Endothelial cell of umbilical vein (primary cell): ENCODE results near the gene CDK18. TPM values are rescaled to one million over a fixed set of nuclear protein-coding genes. Genes with fewer than 3 reads are reported as not detected.

Experiments
- BruUV-seq: library from RNA; stranded (reverse); fragments of 400-500 nt; replicated peaks from 2 replicates; lab custom pipeline; 2021; lab: Mats Ljungman, UMichigan
- CTCF ChIA-PET: fragments of 300-600, 350-600 bp; sonication (Branson Sonifier 250); formaldehyde crosslinking; loops from one replicate; lab custom pipeline; 2021; ENCODE audit warnings: antibody characterized with exemption, inconsistent platforms; lab: Charles Lee
- POLR2A ChIA-PET: fragments of 300-600, 350-600 bp; sonication (Branson Sonifier 250); formaldehyde crosslinking; loops from one replicate; lab custom pipeline; 2021; ENCODE audit warnings: antibody characterized with exemption, inconsistent platforms; lab: Charles Lee
- DNase-seq: peaks from one replicate; pipeline ENCODE4 v3.0.0-alpha.2; 2011; ENCODE audit warnings: low read depth, low spot score
- FAIRE-seq: peaks from 2 replicates; lab custom pipeline; 2011; peaks lifted over from hg19 to GRCh38; lab: Jason Lieb, UNC
- H2AFZ ChIP-seq: 2 replicates; pipeline ENCODE4 v1.6.0; 2012; ENCODE audit warnings: low read depth, low read length, control low read depth, inconsistent platforms
- H3K27ac ChIP-seq: 2 replicates; pipeline ENCODE4 v1.5.1; 2011; ENCODE audit warnings: low read depth, mild to moderate bottlenecking, control low read depth, low read length, moderate library complexity; ENCODE audit not compliant: insufficient read depth
- H3K27me3 ChIP-seq, 2 experiments: 2 replicates each; pipeline versions ENCODE4 v1.6.0 to v1.6.1; 2011; ENCODE audit warnings: low read length in 2 of 2, mixed read lengths in 1 of 2; ENCODE audit not compliant: control insufficient read depth in 2 of 2, insufficient read depth in 2 of 2
- H3K36me3 ChIP-seq, 2 experiments: 2 replicates in 1 of 2; 3 replicates in 1 of 2; pipeline ENCODE4 v1.5.1; 2011; ENCODE audit warnings: low read length in 2 of 2, mild to moderate bottlenecking in 1 of 2, moderate library complexity in 1 of 2; ENCODE audit not compliant: control insufficient read depth in 2 of 2, insufficient read depth in 2 of 2; ENCODE audit errors: extremely low read depth in 1 of 2
- H3K4me1 ChIP-seq: 3 replicates; pipeline ENCODE4 v1.5.1; 2011; ENCODE audit warnings: mild to moderate bottlenecking, low read length; ENCODE audit not compliant: control insufficient read depth, insufficient read depth; ENCODE audit errors: extremely low read depth
- H3K4me2 ChIP-seq: 2 replicates; pipeline ENCODE4 v1.6.1; 2011; ENCODE audit warnings: low read length, control low read depth, mixed read lengths; ENCODE audit not compliant: insufficient read depth
- H3K4me3 ChIP-seq, 3 experiments: fragments of 200-600 bp in 1 of 3; sonication (generic), shearing (Covaris generic) in 1 of 3; replicated peaks in 1 of 3; 2 replicates each; pipeline ENCODE4 v1.5.1; 2011 to 2016; ENCODE audit warnings: control low read depth in 3 of 3, low read length in 3 of 3, mild to moderate bottlenecking in 2 of 3, inconsistent platforms in 1 of 3, low read depth in 1 of 3, moderate library complexity in 1 of 3; ENCODE audit not compliant: insufficient read depth in 1 of 3
- H3K79me2 ChIP-seq: 2 replicates; pipeline ENCODE4 v1.6.0; 2012; ENCODE audit warnings: low read length, inconsistent platforms; ENCODE audit not compliant: control insufficient read depth, insufficient read depth
- H3K9ac ChIP-seq: replicated peaks from 2 replicates; pipeline ENCODE3; 2011; ENCODE audit warnings: low read length, control low read depth; ENCODE audit not compliant: insufficient read depth; ENCODE audit errors: extremely low read depth
- H3K9me1 ChIP-seq: replicated peaks from 3 replicates; pipeline ENCODE4 v1.6.0; 2011; ENCODE audit warnings: mild to moderate bottlenecking, low read length; ENCODE audit not compliant: control insufficient read depth, insufficient read depth; ENCODE audit errors: extremely low read depth
- H3K9me3 ChIP-seq: replicated peaks from 2 replicates; pipeline ENCODE4 v1.5.1; 2012; ENCODE audit warnings: low read length, inconsistent platforms; ENCODE audit not compliant: control insufficient read depth, insufficient read depth
- H4K20me1 ChIP-seq: replicated peaks from 2 replicates; pipeline ENCODE3; 2011; ENCODE audit warnings: mild to moderate bottlenecking, low read length; ENCODE audit not compliant: control insufficient read depth, insufficient read depth; ENCODE audit errors: extremely low read depth
- EZH2 ChIP-seq: IDR thresholded peaks from 2 replicates; pipeline ENCODE4 v1.6.1; 2012; ENCODE audit warnings: borderline replicate concordance, low read depth, mild to moderate bottlenecking, moderate library complexity, low read length, inconsistent platforms; ENCODE audit not compliant: severe bottlenecking
- FOS ChIP-seq: IDR thresholded peaks from 2 replicates; pipeline ENCODE4 v1.6.1; 2011; ENCODE audit warnings: mild to moderate bottlenecking, low read length, moderate library complexity, borderline replicate concordance; ENCODE audit not compliant: insufficient read depth
- GATA2 ChIP-seq: IDR thresholded peaks from 2 replicates; pipeline ENCODE4 v1.7.0; 2011; ENCODE audit warnings: low read depth, mild to moderate bottlenecking, moderate library complexity, mixed read lengths, low read length; ENCODE audit not compliant: insufficient read length, insufficient read depth
- JUN ChIP-seq: IDR thresholded peaks from 2 replicates; pipeline ENCODE4 v1.6.1; 2011; ENCODE audit warnings: borderline replicate concordance, low read depth; ENCODE audit not compliant: insufficient read length, insufficient read depth
- MYC ChIP-seq: IDR thresholded peaks from one replicate; pipeline ENCODE4 v1.6.1; 2011; ENCODE audit warnings: mild to moderate bottlenecking, low read depth, low read length
- POLR2A ChIP-seq: IDR thresholded peaks from 2 replicates; pipeline ENCODE4 v1.6.1; 2012; ENCODE audit warnings: low read depth, mild to moderate bottlenecking, control low read depth, low read length
- POLR2AphosphoS5 ChIP-seq: IDR thresholded peaks from 2 replicates; pipeline ENCODE4 v1.6.1; 2012; ENCODE audit warnings: low read depth, mild to moderate bottlenecking, control low read depth, low read length, moderate library complexity; ENCODE audit not compliant: insufficient read depth
- dilution Hi-C: fragments of 300-500 bp; cut with MboI; formaldehyde crosslinking; loops from one replicate; pipeline ENCODE4 v1.15.0; 2019; ENCODE audit warnings: low sequenced_read_pairs; ENCODE audit not compliant: extremely low pct_ligation_motif_present
- intact Hi-C: fragments of 100-400 bp; cut with micrococcal nuclease; formaldehyde crosslinking; loops from one replicate; pipeline ENCODE4 v1.10.0; 2022
- polyA plus RNA-seq, 4 experiments: library from polyadenylated mRNA; depleted of rRNA in 3 of 4; stranded (reverse) in 3 of 4; unstranded in 1 of 4; fragments of >200 nt; gene quantifications; 2 replicates each; pipeline versions ENCODE4 v1.2.1 to v1.2.3, GENCODE V29; 2011 to 2012; ENCODE audit warnings: missing spikeins in 1 of 4
- total RNA-seq: library from RNA; stranded (reverse); gene quantifications from 2 replicates; pipeline ENCODE4 v1.2.3, GENCODE V29; 2021
- TF ChIP-seq, protein P1 (sequence below): IDR thresholded peaks from 2 replicates; pipeline ENCODE4 v1.6.1; 2011; ENCODE audit not compliant: insufficient read depth, insufficient read length
- TF ChIP-seq, protein P2 (sequence below), 2 donors: IDR thresholded peaks; 1 replicate in 1 of 2; 2 replicates in 1 of 2; pipeline ENCODE4 v1.5.1; 2011; ENCODE audit warnings: low read length in 2 of 2, mild to moderate bottlenecking in 2 of 2, moderate library complexity in 2 of 2, control low read depth in 1 of 2, inconsistent platforms in 1 of 2, low read depth in 1 of 2; ENCODE audit not compliant: insufficient read depth in 1 of 2; ENCODE audit errors: extremely low read depth in 1 of 2

The CDK18 gene
- total and polyA plus RNA-seq, 2 donors (not counting 3 experiments of a cell fraction or from before 2014, with no cell fraction given), result 0.17 to 1.2 TPM

DNA sequence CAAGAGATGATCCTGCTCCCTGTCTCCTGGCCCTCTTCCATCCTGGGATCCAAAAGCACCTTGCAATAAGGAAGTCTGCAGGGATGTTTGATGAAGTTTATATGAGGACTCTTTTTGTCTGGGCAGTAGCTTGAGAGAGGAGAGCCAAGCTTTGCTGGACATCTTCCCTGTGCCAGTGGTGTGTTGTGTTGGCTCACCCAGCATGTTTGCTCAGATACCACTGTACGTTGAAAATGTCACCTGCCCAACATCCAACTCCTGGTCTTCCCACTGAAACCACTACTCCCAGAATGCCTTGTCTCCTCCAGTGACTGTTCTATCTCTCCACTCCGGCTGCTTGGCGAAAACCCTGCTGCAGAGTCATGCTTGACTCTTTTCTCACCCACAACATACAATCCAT is 12.8 kb downstream of the CDK18 start:
- Histone ChIP-seq H3K9me1 (no peaks in the 10 kb centered on the region), H3K79me2 (no peaks in the 10 kb centered on the region), H3K4me1 (no peaks in the 10 kb centered on the region), H3K9me3 (no peaks in the 10 kb centered on the region), H3K4me3 (no peak overlapping the region), H3K36me3 (no peaks in the 10 kb centered on the region), H3K27ac (no peak overlapping the region), H3K27me3 (peaks cover 0 to 4% of the 10 kb centered on the region in 2 experiments), H2AFZ (no peak overlapping the region), H4K20me1 (no peaks in the 10 kb centered on the region), H3K9ac (no peak overlapping the region), H3K4me2 (no peak overlapping the region)
- intact Hi-C loops (no loop called here), dilution Hi-C loops (no loop called here)
- TF ChIP-seq FOS (no peak), EZH2 (no peak), JUN (no peak), GATA2 (no peak), POLR2AphosphoS5 (no peak), POLR2A (no peak), MYC (no peak)
- TF ChIP-seq, protein P1, sequence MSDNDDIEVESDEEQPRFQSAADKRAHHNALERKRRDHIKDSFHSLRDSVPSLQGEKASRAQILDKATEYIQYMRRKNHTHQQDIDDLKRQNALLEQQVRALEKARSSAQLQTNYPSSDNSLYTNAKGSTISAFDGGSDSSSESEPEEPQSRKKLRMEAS, result no peak
- TF ChIP-seq, protein P2, sequence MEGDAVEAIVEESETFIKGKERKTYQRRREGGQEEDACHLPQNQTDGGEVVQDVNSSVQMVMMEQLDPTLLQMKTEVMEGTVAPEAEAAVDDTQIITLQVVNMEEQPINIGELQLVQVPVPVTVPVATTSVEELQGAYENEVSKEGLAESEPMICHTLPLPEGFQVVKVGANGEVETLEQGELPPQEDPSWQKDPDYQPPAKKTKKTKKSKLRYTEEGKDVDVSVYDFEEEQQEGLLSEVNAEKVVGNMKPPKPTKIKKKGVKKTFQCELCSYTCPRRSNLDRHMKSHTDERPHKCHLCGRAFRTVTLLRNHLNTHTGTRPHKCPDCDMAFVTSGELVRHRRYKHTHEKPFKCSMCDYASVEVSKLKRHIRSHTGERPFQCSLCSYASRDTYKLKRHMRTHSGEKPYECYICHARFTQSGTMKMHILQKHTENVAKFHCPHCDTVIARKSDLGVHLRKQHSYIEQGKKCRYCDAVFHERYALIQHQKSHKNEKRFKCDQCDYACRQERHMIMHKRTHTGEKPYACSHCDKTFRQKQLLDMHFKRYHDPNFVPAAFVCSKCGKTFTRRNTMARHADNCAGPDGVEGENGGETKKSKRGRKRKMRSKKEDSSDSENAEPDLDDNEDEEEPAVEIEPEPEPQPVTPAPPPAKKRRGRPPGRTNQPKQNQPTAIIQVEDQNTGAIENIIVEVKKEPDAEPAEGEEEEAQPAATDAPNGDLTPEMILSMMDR (IDR thresholded peaks at IDR 0.05; ENCODE audit: extremely low read depth in 1 of 2, insufficient read depth in 1 of 2, low read depth in 1 of 2, low read length in 2 of 2), result no peak
- CTCF ChIA-PET, result interaction anchor here (1.8 to 2.7 kb wide), 3 partner anchors 29 to 163 kb away, joined by 5 to 11 read pairs (median 8); no protein-coding TSS in a partner anchor
- no TSS peak for BruUV-seq
- DNase-seq (no peak), FAIRE-seq (no peak)
- POLR2A ChIA-PET, result no interaction called here
